CD4-positive, alpha-beta T cell treated with Interferon alpha-2 for 1 hour (primary cell): ENCODE measurements around the gene EIF4E1B.

Source experiments
- DNase-seq, 2 donors: peaks; one replicate each; pipeline ENCODE4 v3.0.0-alpha.2; 2020 to 2022

The EIF4E1B gene

DNA sequence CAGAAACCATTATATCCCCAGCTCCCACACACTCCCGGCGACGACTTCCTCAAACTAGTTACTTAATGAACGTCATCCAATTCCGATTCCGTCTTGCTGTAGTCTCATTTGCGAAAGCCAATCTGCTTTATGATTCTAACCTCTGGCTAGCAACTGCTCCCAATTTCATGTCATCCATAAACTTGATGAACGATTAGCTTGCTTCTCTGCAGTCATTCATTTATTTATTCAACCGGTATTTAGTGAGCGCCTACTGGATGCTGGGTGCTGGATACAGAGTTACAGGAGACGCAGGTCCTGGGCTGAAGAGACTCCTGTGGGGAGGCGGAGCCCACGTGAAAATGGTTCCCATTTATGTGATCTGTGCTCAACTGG, 63.0 kb downstream of the EIF4E1B start:
- no peak for DNase-seq

DNA sequence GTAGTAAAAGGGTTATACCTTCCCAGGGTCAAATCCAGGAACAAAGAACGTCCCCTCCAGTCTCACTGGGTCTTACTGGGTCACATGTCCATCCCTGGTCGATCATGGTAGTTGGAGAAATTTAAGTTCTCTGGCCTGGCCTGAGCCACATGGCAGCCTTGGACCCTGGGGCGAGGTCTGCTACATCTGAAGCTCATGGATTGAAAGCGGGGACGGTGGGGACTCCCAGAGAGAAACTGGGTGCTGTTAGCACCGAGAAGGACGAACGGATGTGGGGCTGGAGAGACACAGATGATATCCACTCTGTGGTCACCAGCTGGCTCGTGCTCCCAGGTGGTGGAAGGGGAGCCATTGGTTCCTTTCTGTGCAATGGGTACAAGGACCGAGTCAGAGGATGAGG, 63.7 kb downstream of the EIF4E1B start:
- no peak for DNase-seq

DNA sequence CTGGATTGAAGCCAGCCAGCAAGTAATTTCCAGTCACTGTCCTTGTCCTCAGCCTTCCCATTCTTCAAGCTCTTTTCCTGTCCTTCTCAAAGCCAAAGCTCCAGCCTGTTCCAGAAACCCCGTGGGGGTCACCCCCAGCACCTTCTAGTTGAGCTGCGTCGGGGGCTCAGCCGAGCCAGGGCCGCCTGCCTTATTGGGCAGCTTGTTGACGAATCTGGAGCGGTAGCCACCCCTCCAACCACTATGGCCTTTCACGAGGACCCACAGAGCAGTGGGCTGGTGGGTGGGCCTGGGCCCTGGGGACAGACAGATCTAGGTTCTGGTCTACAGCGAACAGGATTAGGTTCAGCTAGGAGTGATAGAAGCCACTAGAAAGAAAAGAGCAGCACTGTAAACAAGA, 64.2 kb downstream of the EIF4E1B start:
- no peak for DNase-seq

DNA sequence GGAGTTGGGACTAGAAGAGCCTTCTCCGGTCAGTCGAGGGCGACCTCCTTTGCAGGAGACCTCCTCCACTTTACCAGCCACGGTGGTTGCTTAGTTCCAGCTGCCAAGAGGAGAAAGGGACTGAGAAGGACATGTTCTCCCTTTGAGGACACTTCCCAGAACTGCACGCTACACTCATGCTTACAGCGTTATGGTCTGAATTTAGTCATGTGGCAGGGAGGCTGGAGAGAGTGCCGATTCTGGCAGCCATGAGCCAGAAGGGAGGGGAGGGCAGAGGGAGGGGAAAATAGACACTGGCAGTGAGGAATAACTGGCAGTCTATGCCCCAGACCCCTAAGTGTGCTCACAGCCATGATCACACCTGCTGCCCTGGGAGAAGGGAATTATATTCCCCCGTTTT, 64.6 kb downstream of the EIF4E1B start:
- no peak for DNase-seq
